Mesendoderm (in vitro differentiated cells): ENCODE results near the gene HOTAIR.

ENCODE experiments used
- DNase-seq: peaks from one replicate; pipeline ENCODE4 v3.0.0; 2013
- H2AK5ac ChIP-seq: 2 replicates; pipeline ENCODE4 v1.6.1; 2013; ENCODE audit warnings: low read length, inconsistent platforms
- H2BK120ac ChIP-seq: 2 replicates; pipeline ENCODE4 v1.6.1; 2013; ENCODE audit warnings: low read depth, mild to moderate bottlenecking, low read length, moderate library complexity, mixed read lengths
- H2BK15ac ChIP-seq: replicated peaks from 2 replicates; pipeline ENCODE4 v1.6.1; 2013; ENCODE audit warnings: low read depth, mild to moderate bottlenecking, moderate library complexity
- H2BK5ac ChIP-seq: 2 replicates; pipeline ENCODE4 v1.6.1; 2013; ENCODE audit warnings: low read length, inconsistent platforms
- H3K18ac ChIP-seq: 2 replicates; pipeline ENCODE4 v1.6.1; 2013; ENCODE audit warnings: mild to moderate bottlenecking, low read length, mixed read lengths
- H3K23ac ChIP-seq: one replicate; pipeline ENCODE4 v1.6.1; 2013; ENCODE audit warnings: low read length
- H3K27ac ChIP-seq: 2 replicates; pipeline ENCODE4 v1.5.1; 2013; ENCODE audit warnings: low read depth, mild to moderate bottlenecking, inconsistent platforms, low read length, moderate library complexity
- H3K27me3 ChIP-seq: 2 replicates; pipeline ENCODE4 v1.6.1; 2013; ENCODE audit warnings: low read length, control low read depth, mild to moderate bottlenecking, inconsistent platforms; ENCODE audit not compliant: insufficient read depth, poor library complexity
- H3K36me3 ChIP-seq: 2 replicates; pipeline ENCODE4 v1.6.1; 2013; ENCODE audit warnings: low read length, inconsistent platforms; ENCODE audit not compliant: control insufficient read depth, insufficient read depth
- H3K4ac ChIP-seq: one replicate; pipeline ENCODE4 v1.6.1; 2013; ENCODE audit warnings: low read depth, mild to moderate bottlenecking, low read length, moderate library complexity
- H3K4me1 ChIP-seq: 2 replicates; pipeline ENCODE4 v1.6.1; 2013; ENCODE audit warnings: low read depth, low read length, inconsistent platforms; ENCODE audit not compliant: control insufficient read depth
- H3K4me2 ChIP-seq: 2 replicates; pipeline ENCODE4 v1.6.1; 2013; ENCODE audit warnings: low read length
- H3K4me3 ChIP-seq: 2 replicates; pipeline ENCODE4 v1.5.1; 2013; ENCODE audit warnings: mild to moderate bottlenecking, low read length
- H3K56ac ChIP-seq: one replicate; pipeline ENCODE4 v1.6.1; 2013; ENCODE audit warnings: low read length
- H3K79me1 ChIP-seq: 2 replicates; pipeline ENCODE4 v1.6.1; 2013; ENCODE audit warnings: low read length, inconsistent platforms
- H3K79me2 ChIP-seq: 2 replicates; pipeline ENCODE4 v1.6.1; 2013; ENCODE audit warnings: mild to moderate bottlenecking, low read length; ENCODE audit not compliant: control insufficient read depth, insufficient read depth
- H3K9ac ChIP-seq: 2 replicates; pipeline ENCODE4 v1.6.1; 2013; ENCODE audit warnings: low read length, inconsistent platforms
- H4K5ac ChIP-seq: one replicate; pipeline ENCODE4 v1.6.1; 2013; ENCODE audit warnings: low read length
- H4K8ac ChIP-seq: one replicate; pipeline ENCODE4 v1.6.1; 2013; ENCODE audit warnings: low read depth, mild to moderate bottlenecking, control low read depth, low read length, moderate library complexity
- WGBS: extraction: QIAGEN DNeasy Blood & Tissue Kit; methylation state at CpG from one replicate; pipeline ENCODE4 v1.1.7; 2013; ENCODE audit warnings: low lambda C conversion rate, missing lambda C conversion rate; ENCODE audit not compliant: insufficient coverage; ENCODE audit errors: extremely low coverage; 5-methylcytosine and 5-hydroxymethylcytosine counted together

Gene HOTAIR

DNA sequence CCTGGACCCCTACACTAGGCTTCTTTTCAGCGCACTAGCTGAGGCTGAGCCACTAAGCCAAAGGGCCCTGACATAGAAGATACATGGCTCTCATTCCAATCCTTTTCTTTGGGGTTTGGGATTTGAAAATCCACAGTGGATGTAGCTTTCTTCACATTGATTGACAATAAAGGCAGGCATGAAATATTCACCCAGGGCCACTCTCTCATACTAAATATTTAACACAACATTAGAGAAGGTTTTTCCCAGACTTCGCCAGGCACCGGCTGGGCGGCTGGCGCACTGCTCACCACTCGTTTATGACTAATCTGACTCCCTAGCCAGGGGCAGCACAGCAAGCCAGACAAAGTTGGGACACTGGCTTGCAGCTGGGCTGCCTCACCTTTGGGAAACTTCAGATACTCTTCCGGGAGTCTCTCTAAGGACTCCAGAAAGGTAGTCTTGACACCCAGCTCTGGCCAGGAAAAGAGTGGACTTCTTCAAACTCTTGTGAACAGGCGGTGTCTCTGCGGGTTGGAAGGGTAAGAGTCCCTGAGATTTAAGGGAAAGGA lies 2.5 kb downstream of the HOTAIR start:
- H3K27ac ChIP-seq = no peak overlapping the region
- H3K4me1 ChIP-seq = no peaks in the 10 kb centered on the region
- H3K4me3 ChIP-seq = no peak overlapping the region
- no peak overlapping the region for H2BK15ac ChIP-seq
- no peak overlapping the region for H2BK5ac ChIP-seq
- DNase-seq = no peak
- no peak overlapping the region for H4K8ac ChIP-seq
- no peak overlapping the region for H2AK5ac ChIP-seq
- H2BK120ac ChIP-seq = no peak overlapping the region
- no peak overlapping the region for H3K4ac ChIP-seq
- H3K79me1 ChIP-seq = no peaks in the 10 kb centered on the region
- no peak overlapping the region for H3K56ac ChIP-seq
- H3K4me2 ChIP-seq = no peak overlapping the region
- no peak overlapping the region for H4K5ac ChIP-seq
- H3K9ac ChIP-seq = no peak overlapping the region
- no CpG with 5 or more reads among the region's 9 CpGs for WGBS
- no peaks in the 10 kb centered on the region for H3K36me3 ChIP-seq
- no peak overlapping the region for H3K23ac ChIP-seq
- no peak overlapping the region for H3K18ac ChIP-seq
- no peaks in the 10 kb centered on the region for H3K79me2 ChIP-seq
- H3K27me3 ChIP-seq = peaks cover 95% of the 10 kb centered on the region

GRCh38 chr12:53971686-53972085 lies 3.1 kb downstream of the HOTAIR start:
- no peaks in the 10 kb centered on the region for H3K79me1 ChIP-seq
- no peaks in the 10 kb centered on the region for H3K79me2 ChIP-seq
- H3K23ac ChIP-seq = no peak overlapping the region
- WGBS = no CpG with 5 or more reads among the region's 2 CpGs
- no peak overlapping the region for H2BK15ac ChIP-seq
- H3K4ac ChIP-seq = no peak overlapping the region
- no peak overlapping the region for H2AK5ac ChIP-seq
- peaks cover 95% of the 10 kb centered on the region for H3K27me3 ChIP-seq
- no peak overlapping the region for H4K5ac ChIP-seq
- H3K4me2 ChIP-seq = no peak overlapping the region
- H3K18ac ChIP-seq = no peak overlapping the region
- no peak overlapping the region for H2BK5ac ChIP-seq
- no peak for DNase-seq
- no peak overlapping the region for H3K27ac ChIP-seq
- H3K9ac ChIP-seq = no peak overlapping the region
- H3K4me1 ChIP-seq = no peaks in the 10 kb centered on the region
- H3K36me3 ChIP-seq = no peaks in the 10 kb centered on the region
- no peak overlapping the region for H2BK120ac ChIP-seq
- no peak overlapping the region for H3K4me3 ChIP-seq
- no peak overlapping the region for H3K56ac ChIP-seq
- no peak overlapping the region for H4K8ac ChIP-seq

DNA sequence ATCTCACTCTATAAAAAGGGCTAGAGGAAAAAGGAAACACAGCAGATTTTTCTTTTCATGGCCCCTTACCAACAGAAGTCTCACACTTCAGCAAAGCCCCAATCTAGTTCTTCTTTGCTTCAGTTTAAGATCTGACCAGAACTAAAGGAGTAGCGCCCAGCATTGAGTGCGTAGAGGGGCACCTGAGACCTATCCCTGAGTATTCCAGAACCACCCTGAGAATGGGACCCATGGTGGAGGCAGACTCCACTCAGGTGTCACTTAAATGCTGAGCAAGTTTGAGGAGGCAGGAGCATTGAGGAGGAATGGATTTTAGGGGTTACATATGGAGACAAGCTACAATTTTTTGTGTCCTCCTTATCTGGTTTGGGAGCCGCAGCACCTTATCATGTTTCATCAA lies 3.6 kb downstream of the HOTAIR start:
- H3K9ac ChIP-seq = no peak overlapping the region
- no peak overlapping the region for H2BK5ac ChIP-seq
- H3K4me3 ChIP-seq = no peak overlapping the region
- H3K27me3 ChIP-seq = peaks cover 97% of the 10 kb centered on the region
- no peak overlapping the region for H4K5ac ChIP-seq
- H2AK5ac ChIP-seq = no peak overlapping the region
- WGBS = no CpG with 5 or more reads among the region's 3 CpGs
- no peak overlapping the region for H4K8ac ChIP-seq
- no peak overlapping the region for H3K4me2 ChIP-seq
- no peak overlapping the region for H3K27ac ChIP-seq
- H3K79me1 ChIP-seq = no peaks in the 10 kb centered on the region
- H3K4me1 ChIP-seq = no peaks in the 10 kb centered on the region
- no peak overlapping the region for H2BK120ac ChIP-seq
- no peak overlapping the region for H3K18ac ChIP-seq
- H2BK15ac ChIP-seq = no peak overlapping the region
- H3K56ac ChIP-seq = no peak overlapping the region
- no peaks in the 10 kb centered on the region for H3K36me3 ChIP-seq
- H3K23ac ChIP-seq = no peak overlapping the region
- no peaks in the 10 kb centered on the region for H3K79me2 ChIP-seq
- no peak for DNase-seq
- H3K4ac ChIP-seq = no peak overlapping the region

GRCh38 chr12:53970451-53970850 lies 4.3 kb downstream of the HOTAIR start:
- H3K23ac ChIP-seq = no peak overlapping the region
- H3K56ac ChIP-seq = no peak overlapping the region
- no peak overlapping the region for H3K4ac ChIP-seq
- H2BK15ac ChIP-seq = no peak overlapping the region
- H3K27me3 ChIP-seq = peaks cover 97% of the 10 kb centered on the region
- no peaks in the 10 kb centered on the region for H3K4me1 ChIP-seq
- H3K79me2 ChIP-seq = no peaks in the 10 kb centered on the region
- no peak overlapping the region for H2BK120ac ChIP-seq
- H3K36me3 ChIP-seq = no peaks in the 10 kb centered on the region
- no peak overlapping the region for H4K8ac ChIP-seq
- H3K4me3 ChIP-seq = no peak overlapping the region
- no peak overlapping the region for H3K18ac ChIP-seq
- no peaks in the 10 kb centered on the region for H3K79me1 ChIP-seq
- H2AK5ac ChIP-seq = no peak overlapping the region
- H3K4me2 ChIP-seq = no peak overlapping the region
- H2BK5ac ChIP-seq = no peak overlapping the region
- WGBS = no CpG with 5 or more reads among the region's 4 CpGs
- H3K27ac ChIP-seq = no peak overlapping the region
- H3K9ac ChIP-seq = no peak overlapping the region
- no peak overlapping the region for H4K5ac ChIP-seq
- no peak for DNase-seq

DNA sequence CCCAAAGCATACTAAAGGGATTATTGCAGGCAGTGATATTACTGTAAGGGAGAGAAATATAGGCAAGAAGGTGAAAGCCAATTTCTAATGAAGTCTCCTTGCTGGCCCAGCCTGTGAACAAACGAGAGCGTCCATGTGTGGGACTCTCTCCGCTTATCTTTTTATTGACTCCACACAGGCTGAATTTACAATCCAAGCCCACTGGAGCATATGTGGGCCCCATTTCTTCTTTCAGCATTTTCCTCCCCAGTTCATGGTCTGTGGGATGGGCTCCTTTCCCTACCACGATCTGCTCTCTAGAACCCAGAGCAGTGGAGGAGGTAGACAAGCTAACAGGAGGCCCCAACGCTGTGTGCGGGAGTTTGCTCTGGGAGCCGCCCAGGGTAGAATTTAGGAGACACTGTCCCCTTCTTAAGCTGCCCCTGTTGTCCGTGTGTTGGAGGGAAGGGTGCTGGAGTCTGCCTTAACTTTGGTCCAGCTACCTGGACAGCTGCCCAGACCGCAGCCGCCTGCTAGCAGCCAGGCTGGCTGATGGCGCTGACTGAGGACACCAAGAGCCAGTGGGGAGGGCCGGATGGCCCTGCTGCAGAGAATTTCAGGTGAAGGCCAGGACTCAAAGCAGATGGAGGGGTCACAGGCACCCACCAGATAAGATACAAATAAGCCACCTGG lies 5.0 kb downstream of the HOTAIR start:
- DNase-seq = no peak

More for the DNA sequence above, 5.0 kb downstream of the HOTAIR start:
- Histone ChIP-seq H3K27ac (no peak overlapping the region), H2BK15ac (no peak overlapping the region), H3K79me2 (no peaks in the 10 kb centered on the region), H3K4me1 (no peaks in the 10 kb centered on the region), H2BK120ac (no peak overlapping the region), H3K79me1 (no peaks in the 10 kb centered on the region), H2AK5ac (no peak overlapping the region), H3K4me3 (no peak overlapping the region), H3K9ac (no peak overlapping the region), H3K4me2 (no peak overlapping the region), H3K4ac (no peak overlapping the region), H2BK5ac (no peak overlapping the region), H3K23ac (no peak overlapping the region), H3K36me3 (no peaks in the 10 kb centered on the region), H3K27me3 (peaks cover 98% of the 10 kb centered on the region), H3K18ac (no peak overlapping the region), H4K5ac (no peak overlapping the region), H4K8ac (no peak overlapping the region), H3K56ac (no peak overlapping the region)
- no CpG with 5 or more reads among the region's 12 CpGs for WGBS
